Stimulated activated CD4-positive, alpha-beta T cell treated with anti-CD3 and anti-CD28 coated beads, Interleukin-1b, Interleukin-23, amount 100 ng/mL, for 24 hours (primary cell): ENCODE results near the gene HK2.

ENCODE experiments used
- DNase-seq, 4 experiments: peaks; one replicate each; pipeline ENCODE4 v3.0.0-alpha.2; 2020; ENCODE audit warnings: low read depth in 4 of 4, low spot score in 1 of 4

The HK2 gene

DNA sequence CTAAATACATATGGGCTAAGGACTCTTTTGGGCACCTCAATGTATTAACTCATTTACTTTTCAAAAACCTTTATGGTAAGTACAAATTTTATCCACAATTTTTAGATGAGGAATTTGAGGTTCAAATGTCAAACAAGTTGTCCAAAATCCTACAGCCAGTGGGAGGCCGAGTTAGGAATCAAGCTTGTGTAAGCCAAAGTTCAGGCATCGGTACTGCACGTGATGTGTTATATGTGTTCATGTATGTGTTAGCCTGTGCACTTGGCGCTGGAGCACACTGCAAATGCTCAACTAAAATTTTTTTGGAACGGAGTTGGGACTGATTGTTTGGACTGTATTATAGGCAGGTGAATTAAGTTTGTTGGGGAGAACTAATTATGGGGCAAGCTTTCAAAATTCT is 22.7 kb downstream of the HK2 start:
- DNase-seq: no peak

DNA sequence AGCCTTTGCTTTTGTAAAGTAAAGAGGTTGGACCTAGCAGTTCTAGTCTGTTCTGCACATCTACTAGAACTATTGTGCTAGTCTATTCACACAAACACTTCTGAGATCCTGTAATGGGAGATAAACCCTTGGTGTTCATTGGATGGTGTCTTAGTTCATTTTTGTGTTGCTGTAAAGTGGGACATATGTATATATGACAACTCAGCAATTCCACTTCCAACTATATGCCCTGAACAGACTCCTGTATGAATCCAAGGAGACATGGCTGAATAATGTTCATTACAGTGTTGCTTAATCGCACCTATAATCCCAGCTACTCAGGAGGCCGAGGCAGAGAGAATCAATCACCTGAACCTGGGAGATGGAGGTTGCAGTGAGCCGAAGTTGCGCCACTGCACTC is 23.3 kb downstream of the HK2 start:
- DNase-seq: no peak

DNA sequence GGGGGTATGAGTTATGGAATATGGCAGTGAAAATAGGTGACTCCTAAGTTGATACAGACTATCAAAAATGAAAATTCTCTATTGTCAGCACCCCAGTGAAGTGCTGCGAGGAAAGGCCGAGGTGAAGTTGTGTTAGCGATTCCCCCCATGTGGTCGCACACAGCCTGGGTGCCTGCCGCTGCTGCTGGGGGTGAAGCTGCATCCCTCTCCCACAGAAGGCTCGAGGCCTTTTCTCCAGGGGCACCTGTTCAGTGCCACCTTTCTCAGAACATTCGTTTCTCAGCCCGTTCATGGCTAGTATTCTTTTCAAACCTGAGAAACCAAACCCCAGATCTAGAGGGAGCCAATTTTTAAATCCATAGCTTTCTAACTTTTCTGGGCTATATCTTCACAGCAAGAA is 23.8 kb downstream of the HK2 start:
- DNase-seq: no peak

DNA sequence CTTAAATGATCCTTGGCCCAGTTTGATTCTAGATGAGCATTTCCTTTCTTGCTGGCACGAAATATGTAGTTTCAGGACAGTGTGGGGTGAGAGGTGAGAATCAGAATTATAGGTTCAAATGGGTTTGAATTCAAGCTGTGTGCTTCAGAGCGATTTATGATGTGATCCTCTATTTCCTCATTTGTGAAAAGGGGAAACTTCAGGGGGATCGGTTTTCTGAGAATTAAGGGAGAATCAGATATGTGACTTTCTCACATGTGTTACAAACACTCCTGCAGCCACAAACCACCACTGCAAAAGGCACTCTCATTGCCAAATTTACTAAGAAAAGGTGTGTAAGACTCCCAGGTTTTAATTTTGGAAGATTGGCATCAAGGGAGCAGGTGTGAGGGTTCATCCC is 24.4 kb downstream of the HK2 start:
- no peak for DNase-seq

DNA sequence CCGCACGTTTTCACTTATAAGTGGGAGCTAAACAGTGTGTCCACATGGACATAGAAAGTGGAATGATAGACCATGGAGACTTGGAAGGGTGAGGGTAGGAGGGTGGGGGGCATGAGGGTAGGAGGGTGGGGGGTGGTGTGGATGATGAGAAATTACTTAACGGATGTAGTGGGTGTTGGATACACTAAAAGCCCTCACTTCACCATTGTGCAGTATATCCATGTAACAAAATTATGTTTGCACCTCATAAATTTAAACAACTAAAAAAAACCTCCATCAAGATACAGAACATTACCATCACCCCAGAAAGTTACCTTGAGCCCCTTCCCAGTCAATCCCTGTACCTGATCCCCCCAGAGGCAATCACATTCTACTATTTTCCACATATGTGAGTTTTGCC is 26.2 kb downstream of the HK2 start:
- no peak for DNase-seq

DNA sequence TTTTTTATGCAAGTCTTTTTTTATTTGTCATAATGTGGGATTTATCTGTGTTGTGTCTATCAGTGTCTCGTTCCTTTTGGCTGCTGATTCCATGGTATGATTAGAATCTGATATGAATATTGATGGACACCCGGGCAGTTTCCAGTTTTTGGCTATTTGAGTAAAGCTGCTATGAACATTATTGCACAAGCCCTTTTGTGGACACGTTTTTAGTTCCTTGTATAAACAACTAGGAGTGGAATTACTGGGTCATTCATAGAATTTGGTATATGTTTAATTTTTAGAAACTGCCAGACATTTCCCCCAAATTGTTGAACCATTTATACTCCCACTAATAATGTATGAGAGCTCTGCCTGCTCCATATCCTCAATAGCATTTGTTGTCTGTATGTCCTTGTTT is 26.6 kb downstream of the HK2 start:
- no peak for DNase-seq

DNA sequence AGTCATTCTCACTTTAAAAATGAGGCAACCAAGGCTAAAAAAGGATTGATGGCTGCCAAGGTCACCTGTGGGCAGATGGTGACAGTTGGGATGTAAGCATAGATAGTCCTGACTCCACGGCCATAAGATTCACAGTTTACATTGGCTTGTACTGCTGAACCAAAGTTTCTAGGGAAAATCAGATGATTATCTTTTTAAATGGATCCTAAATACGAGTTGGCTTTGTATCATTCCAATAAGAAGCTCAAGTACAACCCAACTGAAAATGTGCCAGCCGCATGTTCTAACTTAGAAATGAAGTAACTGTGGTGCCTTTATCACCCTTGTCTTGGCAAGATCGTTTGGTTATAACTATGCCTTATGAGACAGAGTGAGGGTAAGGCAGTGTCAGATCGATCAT is 27.6 kb downstream of the HK2 start:
- no peak for DNase-seq

DNA sequence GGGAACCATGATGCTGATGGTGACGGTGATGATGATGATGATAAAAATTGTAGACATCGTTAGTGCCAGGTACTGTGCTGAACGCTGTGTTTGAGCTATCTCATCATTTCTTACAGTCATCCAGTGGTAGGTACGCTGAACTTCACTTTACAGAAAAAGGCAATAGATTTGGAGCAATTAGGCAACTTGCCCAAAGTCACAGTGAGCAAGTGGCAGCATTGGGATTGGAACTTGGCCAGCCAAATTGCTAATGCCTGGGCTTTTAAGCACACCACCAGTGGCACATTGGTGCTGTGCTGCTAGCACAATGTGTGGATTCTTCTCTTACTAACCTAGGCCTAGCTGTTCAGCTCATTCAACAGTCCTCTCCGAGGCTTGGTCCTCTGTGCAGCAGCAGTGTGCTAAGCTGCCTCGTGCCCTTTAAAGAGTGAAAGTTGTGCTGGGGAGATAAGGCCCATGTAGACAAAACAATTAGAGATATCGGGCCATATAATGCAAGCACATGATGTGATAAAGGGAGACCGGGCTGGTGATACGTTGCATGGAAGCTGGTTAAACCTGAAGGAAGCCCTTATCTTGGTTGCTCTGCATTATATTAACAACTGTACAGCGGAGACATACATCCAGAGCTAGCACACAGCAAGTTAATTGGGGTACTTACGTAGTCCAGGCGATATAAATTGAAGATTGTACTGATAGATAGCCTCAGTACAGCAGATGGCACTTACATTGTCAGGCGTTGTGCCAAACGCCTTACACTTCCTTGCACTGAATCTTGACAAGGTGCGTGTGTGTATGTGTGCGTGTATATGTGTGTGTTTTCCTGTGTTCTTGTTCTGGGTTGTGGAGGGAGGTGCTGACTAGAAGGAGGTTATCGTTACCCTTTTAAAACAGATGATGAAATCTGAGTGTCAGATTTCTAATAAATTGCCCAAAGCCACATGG is 28.4 kb downstream of the HK2 start:
- DNase-seq: no peak

DNA sequence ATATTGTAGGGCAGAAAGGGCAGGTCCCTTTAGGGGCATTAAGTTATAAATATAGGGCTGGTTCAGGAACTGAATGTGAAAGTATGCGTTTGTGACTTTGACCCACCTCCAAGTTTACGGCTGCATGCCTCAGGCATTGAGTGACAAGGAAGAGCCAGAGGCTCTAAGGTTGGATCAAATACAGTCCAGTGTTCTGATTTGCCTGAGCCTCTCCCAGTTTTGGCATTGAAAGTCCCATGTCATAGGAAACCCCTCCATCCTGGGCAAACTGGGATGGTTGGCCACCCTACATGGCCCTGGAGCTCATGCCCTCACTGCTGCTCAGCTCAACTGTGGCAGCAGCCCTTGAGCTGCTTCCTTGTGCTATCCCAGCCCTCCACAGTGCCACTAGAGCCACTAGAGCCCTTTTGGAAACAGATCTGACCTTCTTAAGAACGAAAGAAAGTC is 29.9 kb downstream of the HK2 start:
- no peak for DNase-seq

DNA sequence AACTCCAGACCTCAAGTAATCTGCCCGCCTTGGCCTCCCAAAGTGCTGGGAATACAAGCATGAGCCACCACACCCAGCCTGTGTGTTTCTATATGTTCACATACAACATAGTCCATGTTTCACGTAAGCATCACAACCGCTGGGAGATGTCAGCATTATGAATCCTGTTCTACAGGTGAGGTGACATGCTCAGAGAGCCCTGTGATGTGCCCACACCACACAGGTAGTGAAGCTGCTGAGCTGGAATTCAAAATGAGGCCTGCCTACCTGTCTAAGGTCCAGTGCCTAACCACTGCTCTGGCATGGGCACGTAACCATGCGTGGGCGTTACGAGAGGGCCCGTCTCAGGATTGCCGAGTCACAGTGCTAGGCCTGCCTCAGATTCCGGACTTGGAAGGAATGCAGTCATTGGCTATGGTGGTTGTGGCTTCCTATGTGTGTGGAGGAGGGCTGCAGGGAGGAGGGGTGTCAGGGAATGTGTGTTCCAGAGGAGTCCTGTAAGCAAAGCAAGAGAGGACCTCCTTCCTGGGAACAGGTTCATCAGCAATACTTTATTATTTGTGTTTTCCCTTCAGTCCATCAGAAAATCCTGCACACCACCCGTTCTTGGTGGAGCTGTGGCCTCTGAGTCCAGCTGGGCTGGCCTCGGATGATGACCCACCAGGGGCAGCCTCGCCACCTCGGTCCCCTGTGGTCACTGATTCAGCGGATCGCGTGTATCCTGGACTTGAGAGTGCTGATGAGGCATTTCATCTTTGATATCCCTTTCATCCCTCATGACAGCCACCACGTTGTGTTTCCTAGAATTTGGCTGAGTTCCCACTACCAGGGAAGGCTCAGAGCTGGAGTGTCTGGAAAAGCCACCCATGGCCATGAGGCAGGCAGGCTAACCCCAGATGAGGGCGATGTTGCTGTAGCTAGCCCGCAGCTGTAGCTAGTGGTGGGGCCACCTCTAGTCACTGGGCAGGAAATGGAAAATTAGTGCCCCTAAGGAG is 31.1 kb downstream of the HK2 start:
- no peak for DNase-seq

DNA sequence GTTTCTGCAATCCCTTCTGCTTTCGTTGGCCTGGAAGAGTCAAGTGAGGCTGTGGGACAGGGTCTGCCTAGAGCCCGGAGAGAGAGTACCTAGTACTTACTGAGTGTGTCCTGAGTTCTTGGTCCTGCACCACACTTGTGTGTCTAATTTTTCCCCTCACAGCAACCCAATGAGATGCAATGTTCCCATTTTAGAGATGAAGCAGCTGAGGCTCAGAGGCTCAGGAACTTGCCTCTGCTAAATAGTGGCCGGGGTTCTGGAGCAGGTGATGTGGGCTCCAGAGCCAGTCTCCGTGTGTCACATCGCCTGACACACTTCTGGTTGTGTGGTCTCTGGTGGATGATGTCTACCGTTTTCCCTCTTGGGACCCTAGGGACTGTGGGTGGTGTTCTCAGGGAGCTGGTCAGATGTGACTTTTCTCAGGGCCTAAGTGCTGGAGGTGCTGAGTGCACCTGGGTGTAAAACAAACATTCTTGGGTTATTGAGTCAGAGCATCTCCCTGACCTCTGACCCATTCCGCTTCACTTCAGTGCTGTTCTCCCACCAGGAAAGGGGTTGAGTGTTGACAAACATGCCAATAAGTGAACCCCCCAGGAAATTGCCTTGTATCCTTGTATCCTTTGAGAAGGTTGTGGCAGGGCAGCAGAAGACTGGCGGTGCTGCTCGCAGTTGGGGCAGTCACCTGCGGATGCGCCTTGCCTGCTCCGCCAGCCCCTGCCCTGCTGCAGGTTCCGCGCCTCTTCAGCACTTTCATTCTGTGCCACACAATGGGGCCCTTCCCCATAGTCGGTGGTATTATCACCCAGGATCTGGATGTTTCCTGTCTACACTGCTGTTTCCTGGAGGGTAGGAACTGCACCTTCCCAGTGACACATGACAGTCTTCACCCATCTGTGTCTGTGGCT is 32.1 kb downstream of the HK2 start:
- DNase-seq: no peak

DNA sequence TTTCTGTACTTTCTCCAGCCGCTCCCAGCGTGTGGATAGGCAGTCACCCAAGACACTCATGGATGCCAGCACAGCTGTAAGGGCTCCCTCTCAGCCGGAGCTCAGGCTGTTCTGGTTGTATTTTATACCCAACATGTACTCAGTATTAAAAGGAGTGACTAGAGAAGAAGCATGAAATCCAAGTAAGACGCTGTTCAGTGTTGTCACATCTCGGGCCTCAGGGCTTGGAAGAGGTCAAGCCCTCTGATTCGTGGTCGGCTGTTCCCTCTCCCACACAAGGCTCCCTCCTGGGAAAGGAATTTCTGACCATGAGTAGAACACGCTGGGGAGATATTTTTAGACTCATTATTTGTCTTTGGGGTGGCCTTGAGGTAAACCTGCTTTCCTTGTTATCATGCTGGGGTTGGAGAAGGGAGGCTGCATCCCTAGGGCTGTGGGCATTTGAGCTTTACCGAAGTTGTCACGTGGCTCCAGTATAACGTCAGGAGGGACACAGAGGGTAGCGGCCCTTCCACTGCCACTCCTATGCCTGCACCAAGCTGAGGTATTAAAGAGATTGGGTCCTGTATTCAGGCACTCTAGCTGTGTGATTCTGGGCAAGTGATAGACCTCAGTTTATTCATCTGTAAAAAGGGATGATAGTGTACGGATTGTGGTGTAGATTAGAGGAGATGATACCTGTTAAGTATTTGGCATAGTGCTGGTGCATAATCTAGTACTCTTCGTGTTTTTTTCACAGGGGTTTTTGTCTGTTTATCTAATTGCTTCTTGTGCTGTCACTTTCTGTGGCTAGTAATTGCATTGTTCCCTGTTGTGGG is 34.1 kb downstream of the HK2 start:
- DNase-seq: no peak

DNA sequence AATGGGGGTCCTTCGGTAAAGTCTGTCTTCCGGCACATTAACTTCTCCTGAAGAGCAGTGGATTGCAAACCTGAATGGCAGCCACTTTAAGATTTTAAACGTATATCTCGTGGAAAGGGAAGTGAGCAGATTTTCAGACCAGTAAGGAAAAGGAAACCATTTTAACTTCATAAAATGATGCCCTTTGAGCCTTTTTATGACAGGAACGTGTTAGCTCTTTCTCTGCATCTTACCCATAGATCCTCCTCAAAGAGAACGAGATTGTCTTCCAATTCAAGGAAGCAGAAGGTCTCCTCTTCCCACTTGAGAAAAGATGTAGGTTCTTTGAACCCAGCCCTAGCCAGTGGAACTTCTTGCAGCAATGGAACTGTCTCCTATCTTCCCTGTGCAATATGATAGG is 35.6 kb downstream of the HK2 start:
- no peak for DNase-seq

DNA sequence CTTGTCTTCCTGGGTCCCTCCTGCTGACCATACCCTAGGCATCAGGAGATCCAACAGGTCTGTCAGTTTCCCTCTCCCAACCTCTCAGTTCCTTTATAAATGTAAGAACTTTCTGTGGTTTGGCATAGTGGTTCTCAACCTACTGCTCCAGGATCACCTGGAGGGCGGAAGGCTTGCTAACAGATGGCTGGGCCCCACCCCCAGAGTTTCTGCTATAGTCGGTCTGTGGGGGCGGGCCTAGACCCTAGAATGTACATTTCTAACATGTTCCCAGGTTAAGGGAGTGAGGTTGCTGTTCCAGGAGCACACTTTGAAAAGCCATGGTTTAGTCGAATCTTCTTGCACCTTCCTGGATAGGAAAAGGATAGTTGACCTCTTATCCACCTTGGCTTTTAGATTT is 37.0 kb downstream of the HK2 start:
- DNase-seq: no peak

DNA sequence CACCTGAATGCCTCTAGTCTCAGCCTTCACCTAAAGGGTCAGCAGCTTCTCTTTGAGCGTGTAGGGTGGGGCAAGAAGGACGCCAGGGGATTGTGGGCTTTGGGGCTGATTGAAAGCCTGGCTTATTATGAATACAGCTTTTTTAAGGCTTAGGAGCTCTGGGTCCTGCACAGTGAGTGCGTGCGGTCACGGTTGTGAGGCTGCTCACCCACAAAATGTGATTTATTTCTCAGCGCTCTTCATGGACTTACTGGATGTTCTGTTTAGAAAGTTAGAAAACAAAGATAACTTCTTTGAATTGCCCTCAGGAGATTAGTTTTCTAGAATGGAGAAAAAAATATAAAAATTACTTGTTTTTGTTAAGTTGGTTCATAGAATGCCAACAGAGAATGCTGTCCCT is 37.5 kb downstream of the HK2 start:
- DNase-seq: no peak

DNA sequence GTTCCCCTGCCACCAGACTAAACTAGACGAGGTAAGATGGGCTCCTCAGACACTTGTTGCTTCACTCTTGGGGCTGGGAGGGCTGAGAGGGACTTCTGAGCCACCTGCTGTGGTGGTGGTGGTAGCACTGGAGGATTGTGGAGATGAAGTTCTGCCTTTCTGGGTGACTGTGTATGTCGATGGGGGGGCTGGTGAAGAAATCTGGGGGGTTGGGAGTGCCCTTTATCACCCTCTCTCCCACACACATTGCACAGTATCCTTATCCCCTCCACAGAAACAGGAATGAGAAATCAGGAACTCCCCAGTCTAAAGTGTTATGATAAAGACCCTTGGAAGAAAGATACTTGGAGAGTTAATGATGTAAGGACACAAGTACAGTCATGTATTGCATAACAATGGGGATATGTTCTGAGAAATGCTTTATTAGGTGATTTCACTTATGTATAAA is 38.5 kb downstream of the HK2 start:
- DNase-seq: no peak

DNA sequence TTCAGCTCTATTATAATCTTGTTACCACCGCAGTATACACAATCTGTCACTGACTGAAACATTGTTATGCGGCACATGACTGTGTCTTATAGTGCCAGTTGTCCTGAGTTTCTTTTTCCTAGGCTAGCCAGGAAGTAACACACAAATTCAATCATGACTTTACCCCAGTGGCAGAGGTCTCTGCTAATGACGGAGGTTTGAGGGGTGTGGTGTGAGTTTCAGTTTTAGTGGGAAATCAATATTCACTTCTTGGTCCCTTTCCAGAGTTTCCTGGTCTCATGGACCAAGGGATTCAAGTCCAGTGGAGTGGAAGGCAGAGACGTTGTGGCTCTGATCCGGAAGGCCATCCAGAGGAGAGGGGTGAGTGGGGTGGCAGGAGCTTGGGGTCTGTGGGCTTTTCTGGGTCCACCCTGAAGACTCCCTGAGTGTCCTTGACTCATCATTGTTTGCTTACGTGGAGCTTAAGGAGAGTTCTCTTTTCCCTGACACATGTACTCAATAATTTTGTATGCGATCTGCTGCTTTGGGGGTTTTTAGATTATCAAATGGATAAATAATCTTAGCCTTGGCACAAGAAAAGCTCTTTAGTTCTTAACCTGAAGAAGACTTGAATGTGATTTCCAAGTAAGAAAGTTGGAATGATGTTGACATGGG is 39.2 kb downstream of the HK2 start:
- DNase-seq: no peak

DNA sequence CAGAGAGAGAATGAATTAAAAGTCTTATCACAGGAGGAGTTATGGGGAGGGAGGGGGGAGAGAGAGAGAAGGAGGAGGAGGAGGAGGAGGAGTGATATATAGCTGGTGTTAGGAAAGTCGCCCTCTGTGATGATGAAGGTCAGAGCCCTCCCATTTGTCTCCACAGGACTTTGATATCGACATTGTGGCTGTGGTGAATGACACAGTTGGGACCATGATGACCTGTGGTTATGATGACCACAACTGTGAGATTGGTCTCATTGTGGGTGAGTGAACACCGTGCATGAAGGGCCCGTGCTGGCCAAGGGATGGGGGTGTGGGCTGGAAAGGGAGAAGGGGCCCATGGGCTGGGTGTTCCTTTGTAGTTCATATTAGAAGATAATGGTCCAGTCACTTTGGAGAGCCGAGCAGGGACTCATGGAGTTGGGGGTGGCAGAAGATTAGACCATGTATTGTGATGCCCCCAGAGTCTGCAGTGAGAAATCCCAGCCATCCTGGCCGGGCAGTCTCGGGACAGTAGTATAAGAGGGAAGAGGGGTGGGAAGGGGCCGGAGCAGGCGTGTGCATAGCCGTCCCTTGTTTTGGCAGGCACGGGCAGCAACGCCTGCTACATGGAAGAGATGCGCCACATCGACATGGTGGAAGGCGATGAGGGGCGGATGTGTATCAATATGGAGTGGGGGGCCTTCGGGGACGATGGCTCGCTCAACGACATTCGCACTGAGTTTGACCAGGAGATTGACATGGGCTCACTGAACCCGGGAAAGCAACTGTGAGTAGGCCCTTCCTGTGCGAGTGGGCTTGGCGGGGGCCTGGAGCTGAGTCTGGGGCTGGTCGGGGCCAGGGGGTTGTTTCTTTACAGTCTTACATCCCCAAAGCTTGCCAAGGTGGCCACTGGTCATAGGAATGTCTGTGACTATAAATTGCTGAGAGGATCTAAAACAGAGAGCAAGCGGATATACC is 40.0 kb downstream of the HK2 start:
- no peak for DNase-seq
